ENCODE results near the gene PLGLB1. TPM values are rescaled to one million over a fixed set of nuclear protein-coding genes. Genes with fewer than 3 reads are reported as not detected.
"Not testable (repeated sequence)": the region's sequence is repeated elsewhere in the genome, so short reads cannot be mapped to it uniquely, and the experiment has no call there.

Gene PLGLB1
- under 1 TPM in 1 of 2 experiments, not detected in 1; 0.37 TPM for total RNA-seq

DNA sequence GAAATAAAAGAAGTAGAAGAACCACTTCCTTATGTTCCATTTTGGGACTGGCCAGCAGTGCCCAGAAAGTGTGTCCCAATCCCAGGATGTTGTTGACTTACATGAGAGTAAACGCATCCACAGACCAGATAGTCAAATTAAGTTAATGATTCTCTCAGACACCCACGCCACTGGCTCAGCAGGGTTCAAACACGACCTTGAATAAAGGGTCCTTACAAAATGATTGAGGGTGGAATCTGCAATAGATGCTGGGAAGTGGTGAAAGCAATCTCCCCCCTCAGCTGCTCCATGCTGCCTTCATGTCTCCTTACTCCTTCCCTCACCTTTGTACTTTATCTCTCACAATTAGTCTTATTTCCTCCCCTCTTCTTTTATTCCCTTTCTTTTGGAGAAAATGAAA lies at the start of gene PLGLB1:
PLGLB1 (minus strand) TSS at position 101 of the 400 bp plus-strand sequence; CDS start at position 40, 61 bp downstream.
- H3K27ac Mint-ChIP-seq; H3K4me3 Mint-ChIP-seq; H3K36me3 Mint-ChIP-seq (ENCODE audit: low read depth); H3K27me3 Mint-ChIP-seq (ENCODE audit: low read depth); intact Hi-C loops (cut with micrococcal nuclease); H3K9me3 Mint-ChIP-seq; CTCF ChIA-PET; H3K4me1 Mint-ChIP-seq (ENCODE audit: low read depth); DNase-seq: not testable (repeated sequence)

DNA sequence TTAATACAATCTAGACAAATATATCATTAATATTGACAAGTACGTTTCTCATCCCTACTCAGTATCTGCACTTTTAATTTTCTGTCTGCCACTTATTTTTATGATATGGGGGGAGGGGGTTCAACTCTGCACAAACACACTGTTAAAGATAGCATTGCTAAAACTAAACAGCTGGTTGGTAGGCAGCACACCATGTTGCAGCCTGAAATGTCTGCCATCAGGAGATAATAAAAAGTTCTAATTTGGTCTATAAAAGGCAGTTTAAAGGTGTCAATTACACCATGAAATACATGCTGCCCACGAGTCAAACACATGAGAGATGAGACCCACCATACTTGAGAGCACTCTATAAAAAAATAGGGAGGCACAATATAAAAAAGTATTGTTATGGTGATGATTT lies 42.7 kb upstream of the PLGLB1 start:
- H3K4me3 Mint-ChIP-seq; CTCF ChIA-PET; H3K9me3 Mint-ChIP-seq; DNase-seq; H3K4me1 Mint-ChIP-seq (ENCODE audit: low read depth); H3K27me3 Mint-ChIP-seq (ENCODE audit: low read depth); H3K36me3 Mint-ChIP-seq (ENCODE audit: low read depth); H3K27ac Mint-ChIP-seq; intact Hi-C loops (cut with micrococcal nuclease): not testable (repeated sequence)

- H3K9me3 Mint-ChIP-seq; H3K27me3 Mint-ChIP-seq (ENCODE audit: low read depth); H3K27ac Mint-ChIP-seq; intact Hi-C loops (cut with micrococcal nuclease); CTCF ChIA-PET; H3K4me1 Mint-ChIP-seq (ENCODE audit: low read depth); H3K36me3 Mint-ChIP-seq (ENCODE audit: low read depth); DNase-seq; H3K4me3 Mint-ChIP-seq: not testable (repeated sequence)
Observed at GRCh38 chr2:87063431-87063830, 41.8 kb upstream of the PLGLB1 start.

DNA sequence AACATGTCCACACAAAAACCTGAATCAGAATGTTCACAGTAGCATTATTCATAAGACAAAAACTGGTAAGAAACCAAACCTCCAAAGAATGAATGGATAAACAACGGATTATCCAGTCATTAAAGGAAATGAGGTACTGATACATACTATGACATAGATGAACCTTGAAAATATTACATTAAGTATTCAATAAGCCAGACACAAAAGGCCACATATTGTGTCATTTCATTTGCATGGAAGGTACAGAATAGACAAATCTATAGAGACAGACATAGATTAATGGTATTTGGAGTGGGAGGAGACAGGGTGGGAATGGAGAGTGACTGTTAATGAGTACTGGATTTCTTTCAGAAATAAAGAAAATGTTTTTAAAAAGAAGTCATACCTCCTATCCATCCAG lies 39.9 kb upstream of the PLGLB1 start:
- H3K4me3 Mint-ChIP-seq; DNase-seq; H3K4me1 Mint-ChIP-seq (ENCODE audit: low read depth); H3K27ac Mint-ChIP-seq; H3K9me3 Mint-ChIP-seq; H3K27me3 Mint-ChIP-seq (ENCODE audit: low read depth); H3K36me3 Mint-ChIP-seq (ENCODE audit: low read depth); intact Hi-C loops (cut with micrococcal nuclease); CTCF ChIA-PET: not testable (repeated sequence)

DNA sequence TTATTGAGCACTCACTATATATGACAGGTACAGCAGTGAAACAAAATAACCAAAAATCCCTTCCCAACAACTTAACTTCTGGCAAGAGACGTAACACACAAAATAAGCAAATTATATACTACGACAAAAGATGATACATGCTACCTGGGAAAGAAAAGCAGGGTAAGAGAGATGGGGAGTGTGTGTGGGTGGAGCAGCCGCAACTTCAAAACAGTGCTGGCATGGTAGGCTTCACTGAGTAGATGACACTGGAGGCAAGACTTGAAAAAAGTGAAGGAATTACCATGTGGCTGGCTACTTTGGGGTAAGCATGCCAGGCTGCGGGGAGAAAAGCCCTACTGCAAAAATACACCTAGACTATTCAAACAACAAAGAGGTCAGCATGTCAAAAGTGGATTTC lies 36.0 kb upstream of the PLGLB1 start:
- H3K27me3 Mint-ChIP-seq (ENCODE audit: low read depth); intact Hi-C loops (cut with micrococcal nuclease); H3K4me3 Mint-ChIP-seq; H3K9me3 Mint-ChIP-seq; H3K4me1 Mint-ChIP-seq (ENCODE audit: low read depth); H3K27ac Mint-ChIP-seq; H3K36me3 Mint-ChIP-seq (ENCODE audit: low read depth); CTCF ChIA-PET; DNase-seq: not testable (repeated sequence)

GRCh38 chr2:87056843-87057242 lies 35.2 kb upstream of the PLGLB1 start:
- DNase-seq; intact Hi-C loops (cut with micrococcal nuclease); H3K27ac Mint-ChIP-seq; CTCF ChIA-PET; H3K9me3 Mint-ChIP-seq; H3K36me3 Mint-ChIP-seq (ENCODE audit: low read depth); H3K4me3 Mint-ChIP-seq; H3K27me3 Mint-ChIP-seq (ENCODE audit: low read depth); H3K4me1 Mint-ChIP-seq (ENCODE audit: low read depth): not testable (repeated sequence)

DNA sequence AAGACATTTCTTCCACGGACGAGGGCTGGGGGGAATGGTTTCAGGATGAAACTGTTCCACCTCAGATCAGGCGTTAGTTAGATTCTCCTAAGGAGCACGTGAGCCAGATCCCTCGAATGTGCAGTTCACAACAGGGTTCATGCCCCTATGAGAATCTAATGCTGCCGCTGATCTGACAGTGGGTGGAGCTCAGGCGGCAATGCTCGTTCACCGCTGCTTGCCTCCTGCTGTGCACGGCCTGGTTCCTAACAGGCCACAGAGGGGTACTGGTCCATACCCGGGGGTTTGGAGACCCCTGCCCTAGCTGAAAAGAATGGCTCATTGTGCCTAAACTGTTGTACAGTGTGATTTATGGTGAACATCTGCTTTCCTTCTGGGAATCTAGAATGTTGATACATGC lies 34.8 kb upstream of the PLGLB1 start:
- H3K4me3 Mint-ChIP-seq; H3K4me1 Mint-ChIP-seq (ENCODE audit: low read depth); H3K27me3 Mint-ChIP-seq (ENCODE audit: low read depth); DNase-seq; intact Hi-C loops (cut with micrococcal nuclease); H3K36me3 Mint-ChIP-seq (ENCODE audit: low read depth); H3K27ac Mint-ChIP-seq; H3K9me3 Mint-ChIP-seq; CTCF ChIA-PET: not testable (repeated sequence)

DNA sequence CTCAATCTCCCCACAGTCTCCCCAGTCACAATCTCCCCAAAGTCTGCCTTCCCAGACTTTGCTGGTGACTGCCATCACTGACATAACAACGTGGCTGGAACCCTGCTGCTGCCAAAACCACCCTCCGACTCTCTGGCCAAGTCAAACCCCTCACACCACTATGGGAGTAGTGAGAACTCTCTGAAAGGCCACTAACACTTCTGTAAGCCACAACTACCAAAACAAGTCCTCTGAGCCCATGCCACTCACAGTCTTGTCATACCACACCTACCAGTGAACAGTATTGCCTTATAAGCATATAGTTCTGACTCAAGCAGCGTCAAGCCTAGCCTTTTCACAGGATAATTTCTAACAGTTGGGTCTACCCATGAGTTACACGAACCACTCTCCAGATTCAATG lies 32.7 kb upstream of the PLGLB1 start:
- H3K27ac Mint-ChIP-seq; H3K9me3 Mint-ChIP-seq; CTCF ChIA-PET; H3K27me3 Mint-ChIP-seq (ENCODE audit: low read depth); DNase-seq; H3K4me3 Mint-ChIP-seq; H3K4me1 Mint-ChIP-seq (ENCODE audit: low read depth); H3K36me3 Mint-ChIP-seq (ENCODE audit: low read depth); intact Hi-C loops (cut with micrococcal nuclease): not testable (repeated sequence)

DNA sequence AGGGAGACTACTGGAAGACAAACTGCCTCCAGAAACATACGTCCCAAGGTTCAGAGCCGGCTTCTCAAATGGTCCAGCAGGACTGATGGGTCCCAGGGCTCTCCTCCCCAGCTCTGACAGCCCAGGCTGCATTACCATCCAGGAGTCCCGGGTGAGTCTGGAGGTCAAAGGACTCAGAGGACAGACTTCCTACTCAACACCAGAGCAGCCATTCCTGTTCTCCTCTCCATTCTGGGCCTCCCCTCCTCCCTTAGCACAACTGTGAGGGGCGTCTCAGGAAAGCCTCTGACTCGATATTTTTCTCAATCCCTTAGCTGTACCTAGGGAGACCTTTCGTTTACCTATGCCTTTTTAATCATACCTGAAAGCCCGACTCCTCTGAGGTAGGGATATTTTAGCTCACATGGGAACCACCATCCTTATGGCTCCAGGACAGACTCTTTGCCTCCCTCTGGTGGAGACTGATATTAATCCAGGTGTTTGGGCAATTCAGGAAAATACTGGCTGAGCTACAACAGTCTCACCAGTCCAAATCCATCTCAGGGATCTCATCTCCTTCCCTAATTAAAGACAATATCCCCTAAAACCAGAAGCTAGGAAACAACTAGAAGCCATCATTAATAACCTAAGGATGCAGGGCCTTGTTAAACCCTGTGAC lies 19.8 kb upstream of the PLGLB1 start:
- DNase-seq = peak; percentile 9
- H3K36me3 Mint-ChIP-seq (ENCODE audit: low read depth); H3K9me3 Mint-ChIP-seq; CTCF ChIA-PET; H3K27me3 Mint-ChIP-seq (ENCODE audit: low read depth); H3K4me1 Mint-ChIP-seq (ENCODE audit: low read depth); intact Hi-C loops (cut with micrococcal nuclease); H3K27ac Mint-ChIP-seq; H3K4me3 Mint-ChIP-seq: not testable (repeated sequence)

DNA sequence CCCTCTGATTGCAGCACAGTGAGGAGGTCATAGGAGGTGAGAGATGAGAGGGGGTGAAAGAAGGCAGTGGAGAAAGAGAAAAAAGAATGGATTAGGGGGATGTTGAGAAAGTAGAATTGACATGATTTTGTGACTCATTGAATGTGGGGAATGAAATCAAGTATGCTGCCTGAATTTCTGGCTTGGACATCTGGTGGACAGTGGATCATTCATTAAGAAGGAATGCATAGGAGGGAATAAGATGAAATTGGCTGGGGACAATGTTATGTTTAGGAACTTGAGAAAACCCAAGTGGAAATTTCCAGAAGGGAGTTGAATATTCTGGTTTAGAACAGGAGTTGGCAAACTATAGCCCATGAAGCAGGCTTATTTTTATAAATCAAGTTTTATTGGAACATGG lies 7.0 kb upstream of the PLGLB1 start:
- H3K36me3 Mint-ChIP-seq (ENCODE audit: low read depth); H3K4me3 Mint-ChIP-seq; H3K9me3 Mint-ChIP-seq; H3K27me3 Mint-ChIP-seq (ENCODE audit: low read depth); intact Hi-C loops (cut with micrococcal nuclease); H3K27ac Mint-ChIP-seq; CTCF ChIA-PET; H3K4me1 Mint-ChIP-seq (ENCODE audit: low read depth); DNase-seq: not testable (repeated sequence)

DNA sequence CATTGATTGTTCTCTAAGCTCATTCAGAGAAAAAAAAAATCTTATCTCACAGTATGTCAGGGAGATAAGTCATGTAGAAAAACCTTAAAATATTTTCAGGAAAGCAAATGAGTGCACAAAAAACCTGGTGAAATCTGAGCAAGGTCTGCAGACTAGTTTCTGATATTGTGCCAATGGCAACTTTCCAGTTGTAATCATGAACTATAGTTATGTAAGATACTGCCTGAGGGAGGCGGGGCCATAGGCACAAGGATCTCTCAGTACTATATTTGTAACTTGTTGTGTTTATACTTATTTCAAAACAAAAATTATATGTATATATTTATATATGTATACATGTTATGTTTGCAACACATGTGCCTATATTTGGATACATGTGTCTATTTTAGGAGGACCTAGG lies 5.2 kb upstream of the PLGLB1 start:
- H3K36me3 Mint-ChIP-seq (ENCODE audit: low read depth); H3K27ac Mint-ChIP-seq; H3K27me3 Mint-ChIP-seq (ENCODE audit: low read depth); CTCF ChIA-PET; intact Hi-C loops (cut with micrococcal nuclease); H3K4me3 Mint-ChIP-seq; DNase-seq; H3K9me3 Mint-ChIP-seq; H3K4me1 Mint-ChIP-seq (ENCODE audit: low read depth): not testable (repeated sequence)

DNA sequence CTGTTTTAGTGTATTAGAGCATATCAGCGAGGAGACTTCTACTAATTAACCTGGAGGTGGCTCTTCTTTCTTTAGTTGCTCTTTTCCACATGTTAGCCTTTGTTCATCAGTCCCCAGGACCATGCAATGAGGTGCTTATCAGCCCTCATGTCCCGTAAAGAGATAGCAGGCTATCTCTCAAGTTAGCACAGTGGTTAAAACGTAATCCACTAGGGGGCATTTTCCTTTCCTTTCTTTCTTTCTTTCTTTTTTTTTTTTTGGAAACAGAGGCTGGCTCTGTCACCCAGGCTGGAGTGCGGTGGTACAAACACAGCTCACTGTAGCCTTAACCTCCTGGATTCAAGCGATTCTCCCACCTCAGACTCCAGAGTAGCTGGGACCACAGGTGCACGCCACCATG lies 4.3 kb upstream of the PLGLB1 start:
- H3K9me3 Mint-ChIP-seq; H3K4me1 Mint-ChIP-seq (ENCODE audit: low read depth); H3K36me3 Mint-ChIP-seq (ENCODE audit: low read depth); CTCF ChIA-PET; H3K27me3 Mint-ChIP-seq (ENCODE audit: low read depth); H3K27ac Mint-ChIP-seq; intact Hi-C loops (cut with micrococcal nuclease); H3K4me3 Mint-ChIP-seq; DNase-seq: not testable (repeated sequence)

DNA sequence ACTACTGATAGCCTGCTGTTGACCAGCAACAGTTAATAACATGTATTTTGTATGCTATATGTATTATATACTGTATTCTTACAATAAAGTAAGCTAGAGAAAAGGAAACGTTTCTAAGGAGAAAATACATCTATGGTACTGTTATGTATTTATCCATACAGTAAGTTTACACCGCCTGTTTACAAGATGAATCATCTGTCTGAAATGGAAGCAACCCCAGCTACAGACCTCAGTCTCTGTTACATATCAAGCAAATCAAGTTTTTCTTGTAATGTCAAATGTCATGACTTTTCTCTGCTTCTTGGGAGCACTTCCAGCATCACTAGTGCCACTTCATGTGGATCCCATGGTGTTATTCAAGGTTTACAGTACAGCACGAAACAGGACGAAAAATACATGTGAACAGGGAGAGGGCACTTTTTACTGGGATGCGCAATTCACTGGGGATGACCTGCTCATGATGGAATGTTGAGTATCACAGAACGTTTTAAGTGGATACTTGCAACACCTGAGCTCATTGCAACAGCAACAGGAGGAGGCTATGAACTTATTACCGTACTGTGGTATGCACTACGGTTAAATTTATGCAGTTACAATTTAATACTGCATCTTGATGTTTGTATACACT lies 2.5 kb upstream of the PLGLB1 start:
- H3K36me3 Mint-ChIP-seq (ENCODE audit: low read depth); H3K27ac Mint-ChIP-seq; H3K4me1 Mint-ChIP-seq (ENCODE audit: low read depth); intact Hi-C loops (cut with micrococcal nuclease); H3K9me3 Mint-ChIP-seq; CTCF ChIA-PET; H3K4me3 Mint-ChIP-seq; H3K27me3 Mint-ChIP-seq (ENCODE audit: low read depth); DNase-seq: not testable (repeated sequence)
